Measurements from ENCODE around the gene DNAH2.
"Not testable (repeated sequence)": the region's sequence is repeated elsewhere in the genome, so short reads cannot be mapped to it uniquely, and the experiment has no call there.

Gene DNAH2

GRCh38 chr17:7853691-7854038 is 136.1 kb downstream of the DNAH2 start:
- DNase-seq: no peak

- no peak for DNase-seq
Observed at GRCh38 chr17:7854078-7854777, 136.7 kb downstream of the DNAH2 start.

- DNase-seq: no peak
Observed at GRCh38 chr17:7854851-7855659, 137.5 kb downstream of the DNAH2 start, which contains the start of gene TMEM88. TMEM88 (plus strand) TSS chr17:7855066; CDS start chr17:7855075, 9 bp downstream.

DNA sequence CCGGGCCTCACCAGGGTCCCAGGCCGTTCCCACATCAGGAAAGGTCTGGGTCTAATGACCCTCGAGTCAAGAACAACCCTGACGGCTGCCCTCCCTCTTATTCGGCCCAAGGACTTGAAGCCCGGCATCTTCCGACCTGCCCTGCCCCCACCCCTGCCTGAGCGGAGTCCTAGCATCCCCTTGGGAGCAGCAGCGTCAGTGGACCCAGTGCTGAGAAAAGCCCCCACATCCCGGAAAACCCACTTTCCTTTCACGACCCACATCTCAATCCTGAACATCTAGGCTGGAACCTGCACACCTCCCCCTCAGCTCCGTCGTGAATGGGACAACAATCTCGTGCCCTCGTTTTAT is 138.1 kb downstream of the DNAH2 start:
- DNase-seq: no peak

DNA sequence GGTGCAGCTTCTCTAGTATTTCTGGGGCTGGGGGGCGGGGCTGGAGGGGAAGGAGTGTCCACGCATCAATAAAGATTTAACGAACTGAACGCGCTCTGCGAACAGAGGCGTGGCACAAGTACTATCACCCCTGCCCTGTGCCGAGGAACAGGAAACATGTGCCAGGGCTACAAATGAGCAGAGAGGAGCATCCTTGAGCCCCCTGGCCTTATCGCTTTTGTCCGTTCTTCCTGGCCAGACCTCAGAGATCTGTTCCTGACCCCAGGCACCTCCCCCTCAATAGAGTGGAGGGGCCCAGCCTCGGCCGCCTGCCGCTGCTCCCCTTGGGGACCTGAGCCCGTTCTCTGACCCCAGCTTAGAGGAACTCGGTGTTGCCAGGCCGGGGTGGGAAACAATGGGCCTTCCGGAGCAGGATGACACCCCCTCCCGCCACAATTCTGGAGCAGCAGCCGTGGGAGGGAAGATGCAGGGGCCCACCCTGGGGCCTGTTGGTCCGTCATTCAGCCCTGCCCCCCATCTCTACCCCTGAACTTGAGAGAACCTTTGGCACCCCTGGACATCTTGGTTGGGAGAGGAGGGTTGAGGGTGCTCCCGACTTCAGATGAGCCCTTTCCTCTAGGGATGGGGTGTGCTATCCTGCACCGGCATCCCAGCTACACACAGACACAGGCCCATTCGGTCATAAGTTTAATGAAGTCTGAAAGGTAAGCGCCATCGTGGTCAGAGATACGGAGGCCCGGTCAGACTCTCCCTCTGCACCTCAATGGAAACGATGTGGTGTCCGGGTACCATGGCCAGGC is 138.7 kb downstream of the DNAH2 start:
- no peak for DNase-seq

- DNase-seq: peak; percentile 82
Observed at GRCh38 chr17:7856811-7857712, 139.5 kb downstream of the DNAH2 start, which contains the start of gene NAA38. NAA38 (minus strand) TSS chr17:7857559; CDS start chr17:7857463, 96 bp downstream.

GRCh38 chr17:7857713-7858521 is 140.4 kb downstream of the DNAH2 start, which contains the start of gene CYB5D1:
CYB5D1 (plus strand) TSS chr17:7858003; CDS start chr17:7858135, 132 bp downstream.
- DNase-seq: peak; percentile 38

DNA sequence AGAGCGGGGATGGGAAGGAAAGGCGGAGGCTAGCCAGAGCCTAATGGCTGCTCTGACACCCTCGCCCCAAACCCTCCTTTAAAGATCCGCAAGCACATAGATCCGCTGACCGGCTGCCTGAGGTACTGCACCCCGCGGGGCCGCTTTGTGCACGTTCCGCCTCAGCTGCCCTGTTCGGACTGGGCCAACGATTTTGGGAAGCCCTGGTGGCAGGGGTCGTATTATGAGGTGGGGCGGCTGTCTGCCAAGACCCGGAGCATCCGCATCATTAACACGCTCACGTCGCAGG is 140.9 kb downstream of the DNAH2 start:
- no peak for DNase-seq

DNA sequence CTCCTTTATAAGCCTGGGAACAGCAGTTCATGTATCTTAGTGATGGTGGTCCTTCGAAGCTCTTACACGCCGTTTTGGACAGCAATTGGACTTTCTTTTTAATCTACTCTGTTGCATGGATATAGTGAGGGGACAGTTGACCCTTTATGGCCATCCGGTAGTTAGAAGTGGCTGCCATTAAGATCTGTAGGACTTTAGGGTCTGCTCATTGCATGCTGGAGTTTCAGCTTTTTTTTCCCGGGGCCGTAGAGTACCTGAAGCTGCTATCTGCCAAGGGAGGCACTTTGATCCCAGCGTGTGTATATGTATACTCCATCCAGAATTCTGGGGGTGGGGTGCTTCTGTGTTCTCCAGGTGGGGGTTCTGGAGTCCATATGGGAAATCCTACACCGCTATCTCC is 141.5 kb downstream of the DNAH2 start:
- DNase-seq: no peak

DNA sequence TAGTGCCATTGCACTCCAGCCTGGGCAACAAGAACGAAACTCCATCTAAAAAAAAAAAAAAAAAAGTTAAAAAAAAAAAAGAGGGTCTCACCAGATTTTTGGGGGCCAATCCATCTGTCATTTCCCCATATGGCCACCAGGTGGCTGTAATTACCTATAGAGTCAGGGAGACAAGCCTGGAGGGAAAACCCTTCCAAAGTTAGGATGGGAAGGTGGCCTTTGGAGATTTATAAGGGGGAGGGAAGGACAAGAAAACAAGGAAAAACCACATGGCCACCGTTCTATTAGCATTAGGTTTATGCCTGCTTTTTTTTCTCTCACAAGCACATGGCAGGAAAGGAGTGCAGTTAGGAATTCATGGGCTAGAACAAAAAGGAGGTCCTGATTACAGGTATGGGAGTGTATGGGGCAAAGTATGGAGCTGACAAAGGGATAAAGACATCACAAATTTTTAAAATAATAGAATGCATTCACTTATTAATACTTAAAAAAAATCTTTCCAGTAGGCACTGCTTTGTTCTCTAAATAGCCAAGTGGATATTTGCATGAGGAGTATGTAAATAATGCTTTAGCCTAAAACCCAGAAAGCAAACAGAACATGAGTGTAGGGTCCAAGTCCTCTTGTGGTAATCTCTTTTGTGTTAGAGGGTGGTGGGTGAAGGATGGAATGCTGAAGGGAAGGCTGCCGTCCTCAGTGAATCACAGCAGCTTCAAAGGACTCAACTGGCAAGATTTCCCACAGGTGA is 145.3 kb downstream of the DNAH2 start:
- no peak for DNase-seq

DNA sequence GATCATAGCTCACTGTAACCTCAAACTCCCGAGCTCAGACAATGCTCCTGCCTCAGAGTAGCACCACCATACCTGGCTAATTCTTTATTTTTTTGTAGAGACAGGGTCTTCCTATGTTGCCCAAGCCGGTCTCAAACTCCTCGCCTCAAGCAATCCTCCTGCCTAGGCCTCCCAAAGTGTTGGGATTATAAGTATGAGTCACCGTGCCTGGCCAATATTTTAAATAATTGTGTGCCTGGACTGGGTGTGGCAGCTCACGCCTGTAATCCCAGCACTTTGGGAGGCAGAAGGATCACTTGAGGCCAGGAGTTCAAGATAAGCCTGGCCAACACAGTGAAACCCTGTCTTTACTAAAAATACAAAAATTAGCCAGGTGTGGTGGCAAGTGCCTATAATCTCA is 146.8 kb downstream of the DNAH2 start:
- DNase-seq: not testable (repeated sequence)

DNA sequence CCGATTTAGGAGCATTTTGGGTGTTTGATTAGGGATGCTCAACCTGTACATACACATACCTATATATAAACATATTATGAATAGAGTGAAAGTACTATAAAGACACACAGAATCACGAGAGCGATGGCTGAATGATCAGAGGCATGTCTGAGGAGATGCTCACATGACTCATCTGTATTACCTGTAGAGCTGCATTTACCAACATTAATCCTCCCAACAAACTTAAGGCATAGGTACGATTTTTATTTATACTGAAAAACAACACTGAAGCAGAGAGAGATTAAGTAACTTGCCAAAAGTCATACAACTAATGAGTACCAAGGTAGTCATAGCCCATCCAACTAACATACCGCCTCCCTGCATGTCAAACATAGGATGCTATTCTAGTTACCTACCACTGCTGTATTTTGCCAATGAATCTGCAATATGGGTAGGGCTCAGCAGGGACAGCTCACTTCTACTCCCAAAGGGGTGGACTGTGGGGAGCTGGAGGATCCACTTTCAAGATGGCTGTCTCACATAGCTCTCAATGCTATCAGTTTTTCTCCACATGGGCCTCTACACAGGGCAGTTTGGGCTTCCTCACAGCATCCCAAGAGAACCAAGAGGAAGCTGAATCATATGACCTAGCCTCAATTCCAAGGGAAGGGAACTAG is 147.6 kb downstream of the DNAH2 start:
- DNase-seq: no peak

DNA sequence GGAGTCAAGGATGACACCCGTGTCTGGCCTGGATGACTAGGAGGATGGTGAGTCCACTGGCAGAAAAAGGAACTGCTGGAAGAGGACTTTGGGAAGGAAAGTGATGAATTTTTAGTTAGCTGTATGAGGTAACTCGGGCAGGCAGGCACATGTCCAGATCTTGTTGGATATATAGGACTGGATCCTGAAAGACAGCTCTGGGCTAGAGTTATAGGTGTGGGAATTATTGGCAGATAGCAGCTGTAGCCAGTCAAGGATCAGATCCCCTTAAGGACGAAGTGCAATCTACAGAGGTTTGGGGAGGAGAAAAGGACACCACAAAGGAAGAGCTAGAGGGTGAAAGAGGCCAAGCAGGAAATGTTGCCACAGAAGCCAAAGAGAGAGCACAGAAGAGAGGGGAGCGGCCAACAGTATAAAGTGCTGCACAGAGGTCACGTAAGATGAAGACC is 150.4 kb downstream of the DNAH2 start:
- no peak for DNase-seq

GRCh38 chr17:7873051-7873450 is 155.5 kb downstream of the DNAH2 start:
- DNase-seq: no peak

DNA sequence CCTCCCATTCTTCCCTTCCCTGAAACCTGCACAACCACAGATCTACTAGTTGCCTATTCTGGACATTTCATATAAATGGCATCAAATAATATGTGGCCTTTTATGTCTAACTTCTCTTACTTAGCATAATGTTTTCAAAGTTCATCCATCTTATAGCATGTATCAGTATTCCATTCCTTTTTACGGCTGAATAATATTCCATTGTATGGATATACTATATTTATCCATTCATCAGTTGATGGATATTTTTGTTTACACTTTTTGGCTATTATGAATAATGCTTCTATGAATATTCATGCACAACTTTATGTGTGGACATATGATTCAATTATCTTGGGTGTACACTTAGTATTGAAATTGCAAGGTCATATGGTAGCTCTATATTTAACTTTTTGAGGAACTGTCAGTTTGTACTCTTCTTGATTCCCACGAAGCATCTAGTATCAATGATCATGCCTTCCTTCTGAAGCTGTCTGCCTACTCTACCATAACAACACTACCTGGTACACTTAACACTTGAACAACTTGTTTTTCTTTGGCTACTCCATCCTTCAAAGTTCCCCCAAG is 158.3 kb downstream of the DNAH2 start:
- no peak for DNase-seq

GRCh38 chr17:7878234-7878633 is 160.7 kb downstream of the DNAH2 start:
- DNase-seq: no peak

- no peak for DNase-seq
Observed at GRCh38 chr17:7880076-7880868, 162.7 kb downstream of the DNAH2 start.

- DNase-seq: no peak
Observed at GRCh38 chr17:7881276-7882054, 163.9 kb downstream of the DNAH2 start.
